Hepatocyte (in vitro differentiated cells): ENCODE measurements around the gene NPTXR.

Experiments used
- EZH2 ChIP-seq: fragments of 200-600 bp; sonication (generic); IDR thresholded peaks from 2 replicates; pipeline ENCODE4 v1.6.1; 2016; ENCODE audit warnings: antibody characterized with exemption, mild to moderate bottlenecking, borderline replicate concordance
- EZH2phosphoT487 ChIP-seq: fragments of 200-600 bp; sonication (generic); IDR thresholded peaks from one replicate; pipeline ENCODE4 v1.6.1; 2018; ENCODE audit warnings: antibody characterized with exemption, mild to moderate bottlenecking, low read depth, moderate library complexity; ENCODE audit not compliant: unreplicated experiment, severe bottlenecking
- TF ChIP-seq, protein P1 (sequence below): fragments of 200-600 bp; sonication (generic); IDR thresholded peaks from 2 replicates; pipeline ENCODE4 v1.5.1; 2016; ENCODE audit warnings: antibody characterized with exemption, mild to moderate bottlenecking; ENCODE audit not compliant: poor library complexity

DNA sequence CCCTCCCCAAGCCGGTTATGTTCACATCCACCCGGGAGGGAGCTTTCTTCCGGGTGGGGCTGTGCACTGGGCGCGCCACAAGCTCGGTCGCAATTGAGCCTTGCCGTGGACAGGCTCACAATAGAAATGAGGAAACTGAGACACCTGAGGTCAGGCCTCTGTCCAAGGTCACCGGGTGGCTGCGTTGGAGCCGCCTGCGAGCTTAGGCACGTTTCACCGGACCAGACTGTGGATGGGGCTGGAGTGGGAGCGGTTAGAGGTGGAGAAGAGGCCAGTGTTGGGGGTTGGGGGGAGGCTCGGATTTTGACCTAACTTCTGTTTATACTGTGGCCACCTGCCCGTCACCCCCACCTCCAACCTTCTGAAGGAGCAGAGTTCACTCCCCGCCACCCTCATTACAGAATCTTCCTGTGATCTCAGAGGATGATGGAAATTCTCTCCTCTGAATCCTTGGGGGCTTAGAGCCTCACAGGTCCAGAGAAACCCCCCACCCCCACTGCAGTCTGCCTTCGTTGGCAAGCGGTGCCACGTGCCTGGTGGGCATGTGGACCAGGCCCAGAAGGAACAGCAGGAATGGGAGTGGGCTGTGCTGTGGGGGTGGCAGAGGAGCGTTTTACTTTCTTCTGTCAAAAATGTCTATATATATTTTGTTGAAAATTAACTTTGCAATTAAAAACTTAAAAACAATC is 631 bp upstream of the NPTXR start:
- TF ChIP-seq, protein P1, sequence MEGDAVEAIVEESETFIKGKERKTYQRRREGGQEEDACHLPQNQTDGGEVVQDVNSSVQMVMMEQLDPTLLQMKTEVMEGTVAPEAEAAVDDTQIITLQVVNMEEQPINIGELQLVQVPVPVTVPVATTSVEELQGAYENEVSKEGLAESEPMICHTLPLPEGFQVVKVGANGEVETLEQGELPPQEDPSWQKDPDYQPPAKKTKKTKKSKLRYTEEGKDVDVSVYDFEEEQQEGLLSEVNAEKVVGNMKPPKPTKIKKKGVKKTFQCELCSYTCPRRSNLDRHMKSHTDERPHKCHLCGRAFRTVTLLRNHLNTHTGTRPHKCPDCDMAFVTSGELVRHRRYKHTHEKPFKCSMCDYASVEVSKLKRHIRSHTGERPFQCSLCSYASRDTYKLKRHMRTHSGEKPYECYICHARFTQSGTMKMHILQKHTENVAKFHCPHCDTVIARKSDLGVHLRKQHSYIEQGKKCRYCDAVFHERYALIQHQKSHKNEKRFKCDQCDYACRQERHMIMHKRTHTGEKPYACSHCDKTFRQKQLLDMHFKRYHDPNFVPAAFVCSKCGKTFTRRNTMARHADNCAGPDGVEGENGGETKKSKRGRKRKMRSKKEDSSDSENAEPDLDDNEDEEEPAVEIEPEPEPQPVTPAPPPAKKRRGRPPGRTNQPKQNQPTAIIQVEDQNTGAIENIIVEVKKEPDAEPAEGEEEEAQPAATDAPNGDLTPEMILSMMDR: no peak
- TF ChIP-seq EZH2phosphoT487 (no peak), EZH2 (no peak)
